Activated T-helper 2 cell treated with anti-CD3 and anti-CD28 coated beads, Interferon-gamma antibody, Interleukin-2, Interleukin-4, amounts not matched to agents 10 μg/mL and 5 μg/mL and 100 μg/mL, durations not matched to agents 14 hours and 24 hours and 36 hours (primary cell): ENCODE results near the gene CTPS1. TPM values are rescaled to one million over a fixed set of nuclear protein-coding genes. Genes with fewer than 3 reads are reported as not detected.

Experiments used
- DNase-seq: peaks from one replicate; pipeline ENCODE4 v3.0.0; 2021; ENCODE audit warnings: low spot score
- H3K27ac Mint-ChIP-seq: one replicate; pipeline ENCODE4 v1.8.0; 2021; ENCODE audit warnings: mixed read lengths
- H3K27me3 Mint-ChIP-seq: one replicate; pipeline ENCODE4 v1.8.0; 2021; ENCODE audit warnings: low read depth, mixed read lengths
- H3K36me3 Mint-ChIP-seq: one replicate; pipeline ENCODE4 v1.8.0; 2021; ENCODE audit warnings: low read depth, mixed read lengths
- H3K4me1 Mint-ChIP-seq: one replicate; pipeline ENCODE4 v1.8.0; 2021; ENCODE audit warnings: low read depth, mixed read lengths
- H3K4me3 Mint-ChIP-seq: one replicate; pipeline ENCODE4 v1.8.0; 2021; ENCODE audit warnings: low read depth, mild to moderate bottlenecking, moderate library complexity, mixed read lengths
- H3K9me3 Mint-ChIP-seq: one replicate; pipeline ENCODE4 v1.8.0; 2021; ENCODE audit warnings: mixed read lengths
- intact Hi-C: fragments of 100-400 bp; cut with micrococcal nuclease; formaldehyde crosslinking; loops from one replicate; pipeline ENCODE4 v1.15.1; 2023
- total RNA-seq: library from RNA; stranded (reverse); gene quantifications from 2 replicates; pipeline ENCODE4 v1.2.3, GENCODE V29; 2022

The CTPS1 gene
- total RNA-seq, 1 donor from 2014 or later: 124 TPM

GRCh38 chr1:41022424-41022823 is 42.9 kb downstream of the CTPS1 start:
- Mint-ChIP-seq H3K4me3 (no peak overlapping the region), H3K36me3 (peaks cover 17% of the 10 kb centered on the region), H3K27ac (no peak overlapping the region), H3K9me3 (no peaks in the 10 kb centered on the region), H3K4me1 (peaks cover 2% of the 10 kb centered on the region), H3K27me3 (no peaks in the 10 kb centered on the region)
- intact Hi-C loops: no loop called here
- no peak for DNase-seq

GRCh38 chr1:41023279-41023990 is 43.9 kb downstream of the CTPS1 start:
- no peak overlapping the region for H3K27ac Mint-ChIP-seq
- DNase-seq: no peak
- intact Hi-C loops: no loop called here
- peaks cover 2% of the 10 kb centered on the region for H3K4me1 Mint-ChIP-seq
- H3K36me3 Mint-ChIP-seq: peaks cover 17% of the 10 kb centered on the region
- no peaks in the 10 kb centered on the region for H3K27me3 Mint-ChIP-seq
- no peak overlapping the region for H3K4me3 Mint-ChIP-seq
- no peaks in the 10 kb centered on the region for H3K9me3 Mint-ChIP-seq

- peaks cover 2% of the 10 kb centered on the region for H3K4me1 Mint-ChIP-seq
- intact Hi-C loops: no loop called here
- no peaks in the 10 kb centered on the region for H3K27me3 Mint-ChIP-seq
- DNase-seq: no peak
- no peaks in the 10 kb centered on the region for H3K9me3 Mint-ChIP-seq
- no peak overlapping the region for H3K27ac Mint-ChIP-seq
- H3K4me3 Mint-ChIP-seq: no peak overlapping the region
- peaks cover 18% of the 10 kb centered on the region for H3K36me3 Mint-ChIP-seq
Observed at GRCh38 chr1:41024953-41025352, 45.5 kb downstream of the CTPS1 start.

GRCh38 chr1:41025979-41026819 is 46.7 kb downstream of the CTPS1 start:
- H3K9me3 Mint-ChIP-seq: no peaks in the 10 kb centered on the region
- intact Hi-C loops: no loop called here
- H3K4me3 Mint-ChIP-seq: no peak overlapping the region
- no peak for DNase-seq
- H3K27me3 Mint-ChIP-seq: no peaks in the 10 kb centered on the region
- peaks cover 2% of the 10 kb centered on the region for H3K4me1 Mint-ChIP-seq
- H3K27ac Mint-ChIP-seq: no peak overlapping the region
- H3K36me3 Mint-ChIP-seq: peaks cover 23% of the 10 kb centered on the region

- peaks cover 2% of the 10 kb centered on the region for H3K4me1 Mint-ChIP-seq
- intact Hi-C loops: no loop called here
- H3K9me3 Mint-ChIP-seq: no peaks in the 10 kb centered on the region
- H3K27me3 Mint-ChIP-seq: no peaks in the 10 kb centered on the region
- H3K36me3 Mint-ChIP-seq: peaks cover 31% of the 10 kb centered on the region
- no peak for DNase-seq
- no peak overlapping the region for H3K27ac Mint-ChIP-seq
- H3K4me3 Mint-ChIP-seq: no peak overlapping the region
Observed at GRCh38 chr1:41028034-41028642, 48.6 kb downstream of the CTPS1 start.

- no peak for DNase-seq
- H3K36me3 Mint-ChIP-seq: peaks cover 34% of the 10 kb centered on the region
- no peaks in the 10 kb centered on the region for H3K4me1 Mint-ChIP-seq
- intact Hi-C loops: no loop called here
- no peak overlapping the region for H3K27ac Mint-ChIP-seq
- H3K27me3 Mint-ChIP-seq: no peaks in the 10 kb centered on the region
- no peak overlapping the region for H3K4me3 Mint-ChIP-seq
- no peaks in the 10 kb centered on the region for H3K9me3 Mint-ChIP-seq
Observed at GRCh38 chr1:41030872-41031616, 51.5 kb downstream of the CTPS1 start.

- H3K27me3 Mint-ChIP-seq: no peaks in the 10 kb centered on the region
- H3K36me3 Mint-ChIP-seq: peaks cover 34% of the 10 kb centered on the region
- H3K4me3 Mint-ChIP-seq: no peak overlapping the region
- no peak overlapping the region for H3K27ac Mint-ChIP-seq
- H3K4me1 Mint-ChIP-seq: no peaks in the 10 kb centered on the region
- intact Hi-C loops: no loop called here
- DNase-seq: no peak
- H3K9me3 Mint-ChIP-seq: no peaks in the 10 kb centered on the region
Observed at GRCh38 chr1:41032147-41032546, 52.7 kb downstream of the CTPS1 start.

GRCh38 chr1:41033272-41033671 is 53.8 kb downstream of the CTPS1 start:
- intact Hi-C loops: no loop called here
- Mint-ChIP-seq H3K27ac (no peak overlapping the region), H3K4me3 (no peak overlapping the region), H3K9me3 (no peaks in the 10 kb centered on the region), H3K4me1 (no peaks in the 10 kb centered on the region), H3K36me3 (peaks cover 38% of the 10 kb centered on the region), H3K27me3 (no peaks in the 10 kb centered on the region)
- no peak for DNase-seq

GRCh38 chr1:41037116-41037903 is 57.8 kb downstream of the CTPS1 start:
- Mint-ChIP-seq H3K9me3 (no peaks in the 10 kb centered on the region), H3K4me3 (no peak overlapping the region), H3K27ac (no peak overlapping the region), H3K36me3 (peaks cover 20% of the 10 kb centered on the region), H3K27me3 (no peaks in the 10 kb centered on the region), H3K4me1 (peaks cover 3% of the 10 kb centered on the region)
- DNase-seq: no peak
- intact Hi-C loops: no loop called here

GRCh38 chr1:41038110-41038509 is 58.6 kb downstream of the CTPS1 start:
- Mint-ChIP-seq H3K27ac (no peak overlapping the region), H3K36me3 (peaks cover 17% of the 10 kb centered on the region), H3K27me3 (no peaks in the 10 kb centered on the region), H3K4me1 (peaks cover 3% of the 10 kb centered on the region), H3K9me3 (no peaks in the 10 kb centered on the region), H3K4me3 (no peak overlapping the region)
- no peak for DNase-seq
- intact Hi-C loops: no loop called here

GRCh38 chr1:41041614-41042270 is 62.2 kb downstream of the CTPS1 start:
- DNase-seq: no peak
- Mint-ChIP-seq H3K36me3 (peaks cover 25% of the 10 kb centered on the region), H3K9me3 (no peaks in the 10 kb centered on the region), H3K4me3 (no peak overlapping the region), H3K27me3 (no peaks in the 10 kb centered on the region), H3K4me1 (peaks cover 12% of the 10 kb centered on the region), H3K27ac (no peak overlapping the region)
- intact Hi-C loops: no loop called here
